Lung (tissue), 12 donors: Measurements from ENCODE around the gene SSBP3. TPM values are rescaled to one million over a fixed set of nuclear protein-coding genes. Genes with fewer than 3 reads are reported as not detected.

ENCODE experiments used
- ATAC-seq: fragments of 200-7000 bp; cut with Tn5 transposase; one replicate; pipeline ENCODE4 v1.9.1; 2020; ENCODE audit warnings: moderate number of reproducible peaks; ENCODE audit not compliant: insufficient read depth, low FRiP score
- DNase-seq, 3 donors: peaks; one replicate each; pipeline ENCODE4 v3.0.0-alpha.2; 2013 to 2017
- H3K27ac ChIP-seq, 2 donors: one replicate each; pipeline ENCODE4 v1.5.1; 2013; ENCODE audit warnings: mild to moderate bottlenecking in 2 of 2, moderate library complexity in 2 of 2, control low read depth in 1 of 2, inconsistent platforms in 1 of 2, low read depth in 1 of 2, low read length in 1 of 2
- H3K27me3 ChIP-seq, 3 donors: one replicate each; pipeline ENCODE4 v1.5.1; 2013; ENCODE audit warnings: low read length in 2 of 3; ENCODE audit not compliant: control insufficient read depth in 3 of 3, insufficient read depth in 3 of 3
- H3K36me3 ChIP-seq, 4 donors: one replicate each; pipeline ENCODE4 v1.5.1; 2013; ENCODE audit warnings: low read length in 4 of 4, mild to moderate bottlenecking in 1 of 4, moderate library complexity in 1 of 4; ENCODE audit not compliant: control insufficient read depth in 4 of 4, insufficient read depth in 4 of 4
- H3K4me1 ChIP-seq, 5 donors: one replicate each; pipeline ENCODE4 v1.5.1; 2013; ENCODE audit warnings: low read length in 5 of 5, mild to moderate bottlenecking in 2 of 5, moderate library complexity in 1 of 5; ENCODE audit not compliant: control insufficient read depth in 5 of 5, insufficient read depth in 5 of 5
- H3K4me3 ChIP-seq: one replicate; pipeline ENCODE4 v1.5.1; 2013; ENCODE audit warnings: mild to moderate bottlenecking, control low read depth, moderate library complexity
- H3K9ac ChIP-seq, 2 donors: one replicate each; pipeline ENCODE4 v1.5.1; 2013; ENCODE audit warnings: low read length in 2 of 2, control low read depth in 1 of 2; ENCODE audit not compliant: insufficient read depth in 1 of 2
- H3K9me3 ChIP-seq, 4 donors: one replicate each; pipeline ENCODE4 v1.5.1; 2013; ENCODE audit warnings: low read length in 3 of 4, mild to moderate bottlenecking in 1 of 4, moderate library complexity in 1 of 4; ENCODE audit not compliant: control insufficient read depth in 4 of 4, insufficient read depth in 3 of 4
- WGBS, 2 donors: extraction: QIAGEN DNeasy Blood & Tissue Kit; methylation state at CpG; one replicate each; pipeline ENCODE4 v1.1.7; 2013; 5-methylcytosine and 5-hydroxymethylcytosine counted together
- polyA plus RNA-seq, 2 donors: library from polyadenylated mRNA; stranded (reverse); fragments of 200-250 nt; gene quantifications; one replicate each; pipeline ENCODE4 v1.2.1, GENCODE V29; 2013
- total RNA-seq, 2 donors: library from RNA; depleted of rRNA in 1 of 2; stranded (reverse); fragments of >200 nt in 1 of 2; gene quantifications; one replicate each; pipeline ENCODE4 v1.2.1, GENCODE V29; 2014 to 2021
- TF ChIP-seq, protein P1 (sequence below): IDR thresholded peaks from 2 replicates; pipeline ENCODE4 v1.5.1; 2012; ENCODE audit warnings: mild to moderate bottlenecking; ENCODE audit errors: control extremely low read depth, extremely low read depth
- donor health status: control.
- donor health status: control.
- donor health status: Bipolar disorder and iron deficiency.
- donor health status: healthy.
- donor health status: DM: yes; HTN: yes; CAD: no.

Gene SSBP3
- total and polyA plus RNA-seq, 4 donors = 15.9 to 47.8 (median 34.8) TPM

- no peak overlapping the region for H3K9ac ChIP-seq
- H3K27ac ChIP-seq = no peak overlapping the region
- WGBS, 2 donors = 94 to 96% methylated on average over 8 of the region's 8 CpGs
- no peak overlapping the region for H3K4me3 ChIP-seq
- H3K9me3 ChIP-seq = peaks cover 0 to 2% (median 0%) of the 10 kb centered on the region in 4 donors
- DNase-seq (no peak), ATAC-seq (no peak)
- H3K4me1 ChIP-seq = peaks cover 0 to 3% (median 0%) of the 10 kb centered on the region in 5 donors
- H3K27me3 ChIP-seq = no peaks in the 10 kb centered on the region
- TF ChIP-seq, protein P1, sequence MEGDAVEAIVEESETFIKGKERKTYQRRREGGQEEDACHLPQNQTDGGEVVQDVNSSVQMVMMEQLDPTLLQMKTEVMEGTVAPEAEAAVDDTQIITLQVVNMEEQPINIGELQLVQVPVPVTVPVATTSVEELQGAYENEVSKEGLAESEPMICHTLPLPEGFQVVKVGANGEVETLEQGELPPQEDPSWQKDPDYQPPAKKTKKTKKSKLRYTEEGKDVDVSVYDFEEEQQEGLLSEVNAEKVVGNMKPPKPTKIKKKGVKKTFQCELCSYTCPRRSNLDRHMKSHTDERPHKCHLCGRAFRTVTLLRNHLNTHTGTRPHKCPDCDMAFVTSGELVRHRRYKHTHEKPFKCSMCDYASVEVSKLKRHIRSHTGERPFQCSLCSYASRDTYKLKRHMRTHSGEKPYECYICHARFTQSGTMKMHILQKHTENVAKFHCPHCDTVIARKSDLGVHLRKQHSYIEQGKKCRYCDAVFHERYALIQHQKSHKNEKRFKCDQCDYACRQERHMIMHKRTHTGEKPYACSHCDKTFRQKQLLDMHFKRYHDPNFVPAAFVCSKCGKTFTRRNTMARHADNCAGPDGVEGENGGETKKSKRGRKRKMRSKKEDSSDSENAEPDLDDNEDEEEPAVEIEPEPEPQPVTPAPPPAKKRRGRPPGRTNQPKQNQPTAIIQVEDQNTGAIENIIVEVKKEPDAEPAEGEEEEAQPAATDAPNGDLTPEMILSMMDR = no peak
- H3K36me3 ChIP-seq = peaks cover 0 to 23% (median 11%) of the 10 kb centered on the region in 4 donors
Measured at GRCh38 chr1:54177726-54178125, 228.5 kb downstream of the SSBP3 start.

DNA sequence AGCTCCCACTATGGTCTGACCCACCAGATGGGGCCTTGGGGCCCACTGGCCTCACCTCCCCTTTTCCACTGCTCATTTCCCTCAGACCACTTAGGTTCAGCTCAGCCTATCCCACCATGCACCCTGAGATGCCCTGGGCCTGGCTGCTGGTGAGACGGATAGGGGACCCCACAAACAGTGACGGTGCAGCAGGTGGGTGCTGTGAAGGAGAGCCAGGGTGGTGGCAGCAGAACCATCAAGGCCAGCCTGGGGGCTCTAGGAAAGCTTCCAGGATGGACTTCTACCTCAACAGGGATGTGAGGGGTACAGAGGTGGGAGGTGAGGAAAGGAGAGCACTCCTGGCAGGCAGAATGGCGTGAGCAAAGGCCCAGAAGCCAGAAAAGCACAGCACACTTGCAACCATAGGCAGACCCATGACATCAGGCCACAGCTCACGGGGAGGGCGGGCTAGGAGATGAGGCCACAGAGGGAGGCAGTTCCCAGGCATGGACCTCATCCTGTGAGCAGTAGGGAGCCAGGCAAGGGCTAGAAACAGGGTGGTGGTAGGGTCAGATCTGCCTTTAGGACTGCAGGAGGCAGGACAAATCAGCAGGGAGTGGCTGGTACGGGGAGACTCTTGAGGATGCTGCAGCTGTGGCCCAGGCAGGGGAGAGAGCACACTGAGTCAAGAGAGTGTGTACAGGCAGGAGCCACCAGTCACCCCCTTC lies 229.4 kb downstream of the SSBP3 start:
- no peak overlapping the region for H3K27ac ChIP-seq
- DNase-seq (no peak), ATAC-seq (no peak)
- peaks cover 0 to 23% (median 11%) of the 10 kb centered on the region in 4 donors for H3K36me3 ChIP-seq
- TF ChIP-seq, protein P1 = no peak
- H3K4me1 ChIP-seq = peaks cover 0 to 6% (median 0%) of the 10 kb centered on the region in 5 donors
- H3K9me3 ChIP-seq = peaks cover 0 to 1% (median 0%) of the 10 kb centered on the region in 4 donors
- no peak overlapping the region for H3K9ac ChIP-seq
- whole genome bisulfite sequencing, 2 donors = 95 to 97% methylated on average over 6 of the region's 6 CpGs
- H3K4me3 ChIP-seq = no peak overlapping the region
- no peaks in the 10 kb centered on the region for H3K27me3 ChIP-seq

Other genes with a start within 250 kb of the SSBP3 start
- 1 to 10 TPM; 7.9 to 9.0 TPM for gene CYB5RL, start 206.4 kb downstream of the SSBP3 start, total RNA-seq
- gene CYB5RL, start 206.4 kb downstream of the SSBP3 start, polyA plus RNA-seq = 1 to 10 TPM; 2.2 to 2.5 TPM
- gene MRPL37, start 206.2 kb downstream of the SSBP3 start, total RNA-seq = 10 to 100 TPM; 23.9 to 68.5 TPM
- gene MRPL37, start 206.2 kb downstream of the SSBP3 start, polyA plus RNA-seq = 10 to 100 TPM; 29.4 to 49.9 TPM
- gene ACOT11, start 141.8 kb upstream of the SSBP3 start, total RNA-seq = 10 to 100 TPM; 12.2 to 13.5 TPM
- 1 to 10 TPM; 2.8 to 3.7 TPM for gene ACOT11, start 141.8 kb upstream of the SSBP3 start, polyA plus RNA-seq
- not detected for gene FAM151A, start 217.1 kb upstream of the SSBP3 start, total RNA-seq
- under 1 TPM; 0.02 to 0.06 TPM for gene FAM151A, start 217.1 kb upstream of the SSBP3 start, polyA plus RNA-seq
- 1 to 10 TPM; 2.6 to 3.4 TPM for gene MROH7, start 235.4 kb upstream of the SSBP3 start, total RNA-seq
- gene MROH7, start 235.4 kb upstream of the SSBP3 start, polyA plus RNA-seq = 1 to 10 TPM in 1 of 2 donors, under 1 TPM in 1; 0.21 to 1.2 TPM